Activated effector memory CD4-positive, alpha-beta T cell treated with anti-CD3 and anti-CD28 coated beads, Interleukin-2, amount 50 U/mL, for 16 hours (primary cell): Measurements from ENCODE around the gene WBP2NL.
"Not testable (repeated sequence)": the region's sequence is repeated elsewhere in the genome, so short reads cannot be mapped to it uniquely, and the experiment has no call there.

Source experiments
- DNase-seq: peaks from one replicate; pipeline ENCODE4 v3.0.0-alpha.2; 2020

The WBP2NL gene

GRCh38 chr22:41998361-41999261 lies at the start of gene WBP2NL:
TSS of gene WBP2NL (plus strand) at chr22:41998788. CDS start at chr22:41998819, 31 bp downstream.
- DNase-seq, result peak; percentile 95

- DNase-seq, result not testable (repeated sequence)
These were observed 49.7 kb upstream of the WBP2NL start for GRCh38 chr22:41948928-41949296.

GRCh38 chr22:41949297-41949965 lies 49.2 kb upstream of the WBP2NL start:
- no peak for DNase-seq

GRCh38 chr22:41951898-41952474 lies 46.6 kb upstream of the WBP2NL start, which contains the start of gene SMIM45:
TSS of gene SMIM45 (plus strand) at chr22:41952150.
- DNase-seq, result no peak

GRCh38 chr22:41952713-41953112 lies 45.9 kb upstream of the WBP2NL start:
- DNase-seq, result no peak

GRCh38 chr22:41957941-41958556 lies 40.5 kb upstream of the WBP2NL start:
- no peak for DNase-seq

- no peak for DNase-seq
These were observed 35.0 kb upstream of the WBP2NL start for GRCh38 chr22:41963453-41964111.

- no peak for DNase-seq
These were observed 34.5 kb upstream of the WBP2NL start for GRCh38 chr22:41964112-41964491.

GRCh38 chr22:41966225-41966606 lies 32.4 kb upstream of the WBP2NL start:
- DNase-seq, result no peak

- peak; percentile 68 for DNase-seq
These were observed 31.9 kb upstream of the WBP2NL start for GRCh38 chr22:41966607-41967240.

- no peak for DNase-seq
These were observed 30.0 kb upstream of the WBP2NL start for GRCh38 chr22:41968601-41969000.

- no peak for DNase-seq
These were observed 29.4 kb upstream of the WBP2NL start, which contains the start of gene SEPTIN3 for GRCh38 chr22:41969110-41969646. TSS of gene SEPTIN3 (plus strand) at chr22:41969443. CDS start at chr22:41971493, 2,050 bp downstream.

- DNase-seq, result no peak
These were observed 28.0 kb upstream of the WBP2NL start for GRCh38 chr22:41970601-41971000.

- no peak for DNase-seq
These were observed 27.2 kb upstream of the WBP2NL start for GRCh38 chr22:41971431-41971830.

GRCh38 chr22:41974691-41975290 lies 23.8 kb upstream of the WBP2NL start:
- DNase-seq, result no peak

GRCh38 chr22:41975299-41976069 lies 23.1 kb upstream of the WBP2NL start:
- no peak for DNase-seq

GRCh38 chr22:41976070-41976901 lies 22.3 kb upstream of the WBP2NL start:
- peak; percentile 83 for DNase-seq

- DNase-seq, result no peak
These were observed 21.5 kb upstream of the WBP2NL start for GRCh38 chr22:41976961-41977566.

GRCh38 chr22:41978732-41979131 lies 19.9 kb upstream of the WBP2NL start:
- DNase-seq, result no peak
